ENCODE results near the gene HLA-DRB5. TPM values are rescaled to one million over a fixed set of nuclear protein-coding genes. Genes with fewer than 3 reads are reported as not detected.
"Not testable (repeated sequence)": the region's sequence is repeated elsewhere in the genome, so short reads cannot be mapped to it uniquely, and the experiment has no call there.

HLA-DRB5 gene
- total RNA-seq (2014; rRNA removed; shearing (Covaris generic)): 0.21 TPM in 1 of 2 replicates, not detected in the other

DNA sequence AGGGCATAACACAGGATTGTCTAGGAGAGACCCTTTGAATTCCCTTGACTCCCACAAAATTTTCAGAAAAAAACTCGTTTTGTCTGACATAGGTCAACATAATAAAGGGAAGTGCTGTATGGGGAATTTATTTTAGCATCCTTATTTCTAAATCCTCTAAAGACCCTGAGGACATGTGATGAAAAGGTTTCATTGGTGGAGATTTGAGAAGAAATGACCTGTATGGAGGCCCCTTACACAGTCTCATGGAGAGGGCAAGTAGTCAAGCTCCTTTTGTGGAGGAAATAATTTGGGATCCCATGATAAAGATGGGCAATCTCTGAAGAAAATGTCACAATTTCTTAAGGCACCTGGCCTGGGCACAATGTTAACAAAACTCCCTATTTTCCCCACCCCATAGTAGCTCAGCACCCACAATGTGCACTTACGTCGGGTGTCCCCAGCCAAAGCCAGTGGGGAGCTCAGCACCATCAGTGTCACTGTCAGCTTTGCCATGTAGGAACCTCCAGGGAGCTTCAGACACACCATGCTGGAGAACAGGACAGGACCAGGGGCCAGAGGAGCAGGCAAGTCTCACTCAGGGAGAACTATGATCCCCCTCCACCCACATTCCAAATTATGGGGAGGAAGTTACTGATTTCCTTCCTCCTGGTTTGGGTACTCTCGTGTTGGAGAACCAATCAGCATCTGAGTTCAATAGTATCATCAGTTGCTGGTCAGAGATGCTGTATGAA is at the start of gene HLA-DRB5:
TSS of gene HLA-DRB5 (minus strand) at position 591 of the 734 bp plus-strand sequence. CDS start at position 528, 63 bp downstream.
- no peak within 1 kb of the TSS for H3K4me3 ChIP-seq (ENCODE audit: insufficient read depth, low read depth, low read length)
- no peaks in the 10 kb centered on the region for H3K36me3 ChIP-seq (replicated peaks; ENCODE audit: control insufficient read depth, insufficient read depth, low read length)
- H3K27me3 ChIP-seq (ENCODE audit: control insufficient read depth, insufficient read depth, low read length): no peaks in the 10 kb centered on the region
- DNase-seq: no peak

DNA sequence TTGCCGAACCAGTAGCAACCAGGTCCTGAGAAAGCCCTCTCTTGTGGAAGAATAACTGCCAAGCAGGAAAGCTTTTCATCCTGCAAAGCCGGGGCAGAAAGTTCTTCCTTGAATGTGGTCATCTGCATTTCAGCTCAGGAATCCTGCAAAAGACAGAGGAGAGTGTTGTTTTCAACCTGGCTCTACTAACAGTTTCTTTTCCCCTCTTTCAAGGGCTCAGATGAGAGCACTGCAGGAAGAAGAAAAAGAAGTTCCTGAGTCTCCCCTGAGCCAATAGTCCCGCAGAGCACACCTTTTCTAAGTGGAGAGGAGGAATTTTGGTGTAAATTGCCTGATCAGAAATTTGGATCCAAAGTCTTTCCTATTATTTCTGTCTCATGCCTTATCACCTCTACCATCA is 48.9 kb upstream of the HLA-DRB5 start:
- Histone ChIP-seq H3K36me3 (replicated peaks; ENCODE audit: control insufficient read depth, insufficient read depth, low read length) (no peaks in the 10 kb centered on the region), H3K4me3 (ENCODE audit: insufficient read depth, low read depth, low read length) (no peak overlapping the region), H3K27me3 (ENCODE audit: control insufficient read depth, insufficient read depth, low read length) (no peaks in the 10 kb centered on the region)
- DNase-seq: no peak

DNA sequence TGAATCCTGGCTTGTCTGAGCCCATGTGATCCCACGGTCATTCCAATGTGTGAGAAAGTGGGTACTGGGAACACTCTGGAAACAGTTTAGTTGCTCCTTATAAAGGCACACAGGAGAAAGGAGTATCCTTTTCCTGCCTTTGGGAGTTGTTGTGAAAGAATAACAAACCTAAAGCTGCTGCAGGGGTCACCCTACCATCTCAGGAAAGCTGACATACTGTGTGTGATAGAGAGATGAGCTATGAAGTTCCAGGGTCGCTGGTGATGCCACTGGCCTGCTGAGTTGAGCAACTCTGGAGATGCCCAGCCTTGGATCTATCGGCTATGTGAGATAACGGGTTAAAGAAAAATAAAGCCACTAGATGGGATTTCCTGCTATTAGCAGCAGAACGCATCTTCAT is 47.4 kb upstream of the HLA-DRB5 start:
- H3K27me3 ChIP-seq (ENCODE audit: control insufficient read depth, insufficient read depth, low read length); H3K4me3 ChIP-seq (ENCODE audit: insufficient read depth, low read depth, low read length); DNase-seq; H3K36me3 ChIP-seq (replicated peaks; ENCODE audit: control insufficient read depth, insufficient read depth, low read length): not testable (repeated sequence)

DNA sequence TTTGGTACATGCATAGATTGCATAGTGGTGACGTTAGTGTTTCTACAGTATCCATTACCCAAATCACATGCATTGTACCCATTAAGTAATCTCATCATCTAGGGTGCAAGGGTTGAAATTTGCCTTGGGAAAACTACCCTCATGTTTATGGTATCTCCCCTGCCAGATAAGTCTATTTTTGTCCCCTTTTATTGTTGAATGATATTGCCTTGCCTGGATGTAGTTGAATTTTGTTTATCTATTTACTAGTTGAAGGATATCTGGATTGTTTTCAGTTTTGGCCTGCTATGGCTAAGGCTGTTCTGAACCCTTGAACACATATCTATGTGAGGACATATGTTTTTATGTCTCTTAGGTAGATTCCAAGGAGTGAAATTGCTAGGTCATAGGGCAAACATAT is 46.2 kb upstream of the HLA-DRB5 start:
- Histone ChIP-seq H3K27me3 (ENCODE audit: control insufficient read depth, insufficient read depth, low read length) (no peaks in the 10 kb centered on the region), H3K36me3 (replicated peaks; ENCODE audit: control insufficient read depth, insufficient read depth, low read length) (no peaks in the 10 kb centered on the region), H3K4me3 (ENCODE audit: insufficient read depth, low read depth, low read length) (no peak overlapping the region)
- no peak for DNase-seq

DNA sequence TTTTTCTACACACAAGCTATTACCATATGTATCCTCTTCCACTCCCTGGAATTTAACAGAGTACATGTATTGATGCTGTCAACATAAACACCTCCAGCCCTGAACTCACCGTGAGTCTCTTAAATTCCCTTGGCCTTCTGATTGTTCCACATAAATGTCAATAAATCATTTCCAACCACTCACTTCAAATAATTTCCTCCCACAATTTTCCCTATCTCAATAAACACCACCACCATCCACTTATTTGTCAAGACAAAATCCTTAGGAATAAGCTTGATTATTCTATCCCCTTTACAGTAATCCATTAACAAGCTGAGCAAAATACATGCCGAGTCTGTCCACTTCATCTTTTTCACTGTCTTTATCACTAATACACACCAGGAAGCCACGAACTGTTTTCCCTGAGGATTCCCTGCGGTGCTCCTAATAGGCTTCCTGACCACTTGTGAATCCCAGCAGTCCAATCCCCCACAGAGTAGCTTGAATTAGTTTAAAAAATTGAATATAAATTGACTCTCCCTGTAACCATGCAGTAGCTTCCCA is 40.3 kb upstream of the HLA-DRB5 start:
- Histone ChIP-seq H3K27me3 (ENCODE audit: control insufficient read depth, insufficient read depth, low read length) (no peaks in the 10 kb centered on the region), H3K4me3 (ENCODE audit: insufficient read depth, low read depth, low read length) (no peak overlapping the region), H3K36me3 (replicated peaks; ENCODE audit: control insufficient read depth, insufficient read depth, low read length) (no peaks in the 10 kb centered on the region)
- DNase-seq: no peak

DNA sequence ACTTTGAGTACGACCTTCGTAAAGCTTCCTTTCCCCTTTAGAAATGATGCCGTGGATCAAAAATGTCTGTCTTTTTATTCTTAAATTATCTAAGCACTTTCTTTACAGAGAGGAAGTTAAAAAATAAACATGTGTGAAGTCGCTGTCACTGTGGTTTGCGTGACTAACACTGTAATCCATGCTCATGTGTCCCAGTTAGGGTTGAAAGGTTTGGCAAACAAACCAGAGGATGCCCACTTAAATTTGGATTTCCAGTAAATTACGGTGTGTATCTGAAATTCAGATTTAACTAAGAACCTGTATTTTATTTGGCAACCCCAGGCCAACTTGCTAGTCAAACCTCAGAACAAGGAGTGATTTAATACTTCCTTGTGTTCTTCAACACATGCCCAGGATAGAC is 38.5 kb upstream of the HLA-DRB5 start:
- DNase-seq: no peak
- H3K36me3 ChIP-seq (replicated peaks; ENCODE audit: control insufficient read depth, insufficient read depth, low read length): no peaks in the 10 kb centered on the region
- no peaks in the 10 kb centered on the region for H3K27me3 ChIP-seq (ENCODE audit: control insufficient read depth, insufficient read depth, low read length)
- no peak overlapping the region for H3K4me3 ChIP-seq (ENCODE audit: insufficient read depth, low read depth, low read length)

DNA sequence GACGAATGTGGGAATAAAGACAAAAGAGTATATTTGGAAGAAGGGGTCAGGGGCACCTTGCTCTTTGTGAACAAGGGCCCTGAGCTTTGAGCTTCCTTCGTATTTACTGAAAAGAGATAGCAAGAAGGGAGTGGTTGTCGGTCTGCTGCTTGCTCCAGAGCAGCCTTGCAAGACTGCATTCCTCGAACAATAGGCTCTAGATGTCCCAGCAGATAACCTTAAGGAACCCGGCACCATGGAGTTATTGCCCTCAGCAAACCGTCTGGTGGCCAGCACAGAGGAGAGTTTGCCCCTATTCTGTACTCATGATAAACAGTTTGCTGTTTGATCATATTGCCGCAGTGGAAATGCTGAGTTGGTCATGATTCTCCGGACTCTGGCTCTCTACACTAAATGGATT is 36.9 kb upstream of the HLA-DRB5 start:
- H3K4me3 ChIP-seq (ENCODE audit: insufficient read depth, low read depth, low read length): no peak overlapping the region
- no peaks in the 10 kb centered on the region for H3K27me3 ChIP-seq (ENCODE audit: control insufficient read depth, insufficient read depth, low read length)
- H3K36me3 ChIP-seq (replicated peaks; ENCODE audit: control insufficient read depth, insufficient read depth, low read length): no peaks in the 10 kb centered on the region
- DNase-seq: no peak

DNA sequence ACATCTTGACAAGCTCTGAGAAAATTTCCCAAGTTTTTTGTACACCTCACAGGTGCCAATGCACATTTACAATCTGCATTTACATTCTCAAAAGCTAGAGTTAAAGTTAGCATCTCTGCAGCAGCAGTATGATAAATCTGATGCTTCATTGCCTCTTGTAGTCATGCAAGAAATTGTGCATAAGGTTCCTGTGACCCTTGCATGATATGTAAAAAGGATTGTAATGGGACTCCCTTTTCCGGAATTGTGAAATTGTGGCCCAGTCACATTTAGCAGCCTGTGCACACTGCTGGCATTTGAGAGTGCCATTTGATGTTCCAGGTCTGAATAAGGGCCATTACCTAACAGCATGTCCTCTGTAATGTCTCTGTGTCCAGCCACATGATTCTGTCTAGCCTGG is 35.4 kb upstream of the HLA-DRB5 start:
- H3K4me3 ChIP-seq (ENCODE audit: insufficient read depth, low read depth, low read length): no peak overlapping the region
- no peaks in the 10 kb centered on the region for H3K36me3 ChIP-seq (replicated peaks; ENCODE audit: control insufficient read depth, insufficient read depth, low read length)
- no peaks in the 10 kb centered on the region for H3K27me3 ChIP-seq (ENCODE audit: control insufficient read depth, insufficient read depth, low read length)
- DNase-seq: no peak

DNA sequence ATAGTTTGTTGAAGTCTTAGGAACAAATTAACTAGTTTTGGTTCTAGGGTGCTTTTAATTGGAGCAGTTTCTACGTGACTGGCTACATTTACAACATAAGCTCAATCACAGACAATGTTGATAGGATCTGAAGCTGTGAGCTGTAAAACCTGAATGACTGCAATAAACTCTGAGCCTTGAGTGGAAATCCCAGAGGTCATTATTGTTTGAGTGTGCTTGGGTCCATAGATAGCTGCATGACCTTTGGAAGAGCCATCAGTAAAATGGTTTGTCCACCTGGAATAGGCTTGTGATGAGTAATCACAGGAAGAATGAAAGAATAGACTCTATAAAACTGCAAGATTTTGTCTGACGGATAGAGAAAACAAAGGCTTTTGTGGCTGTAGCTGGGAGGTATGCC is 32.9 kb upstream of the HLA-DRB5 start:
- no peaks in the 10 kb centered on the region for H3K36me3 ChIP-seq (replicated peaks; ENCODE audit: control insufficient read depth, insufficient read depth, low read length)
- no peak for DNase-seq
- peaks cover 3% of the 10 kb centered on the region; the same call in 1 of the 2 replicates for H3K27me3 ChIP-seq (ENCODE audit: control insufficient read depth, insufficient read depth, low read length)
- H3K4me3 ChIP-seq (ENCODE audit: insufficient read depth, low read depth, low read length): no peak overlapping the region

DNA sequence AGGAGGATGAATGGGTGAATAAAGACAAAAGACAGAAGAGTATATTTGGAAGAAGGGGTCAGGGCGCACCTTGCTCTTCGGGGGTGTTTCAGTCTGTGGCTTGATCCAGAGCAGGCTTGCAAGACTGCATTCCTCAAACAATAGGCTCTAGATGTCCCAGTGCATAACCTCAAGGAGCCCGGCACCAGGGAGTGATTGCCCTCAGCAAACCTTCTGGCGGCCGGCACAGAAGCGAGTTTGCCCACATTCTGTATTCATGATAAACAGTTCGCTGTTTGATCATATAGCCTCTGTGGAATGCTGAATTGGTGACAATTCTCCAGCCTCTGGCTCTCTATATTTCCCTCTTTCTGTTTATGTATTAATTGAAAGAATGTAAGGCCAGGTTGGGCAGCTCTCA is 29.7 kb upstream of the HLA-DRB5 start:
- no peak for DNase-seq
- Histone ChIP-seq H3K27me3 (ENCODE audit: control insufficient read depth, insufficient read depth, low read length) (peaks cover 3% of the 10 kb centered on the region; the same call in 1 of the 2 replicates), H3K36me3 (replicated peaks; ENCODE audit: control insufficient read depth, insufficient read depth, low read length) (no peaks in the 10 kb centered on the region), H3K4me3 (ENCODE audit: insufficient read depth, low read depth, low read length) (no peak overlapping the region)

DNA sequence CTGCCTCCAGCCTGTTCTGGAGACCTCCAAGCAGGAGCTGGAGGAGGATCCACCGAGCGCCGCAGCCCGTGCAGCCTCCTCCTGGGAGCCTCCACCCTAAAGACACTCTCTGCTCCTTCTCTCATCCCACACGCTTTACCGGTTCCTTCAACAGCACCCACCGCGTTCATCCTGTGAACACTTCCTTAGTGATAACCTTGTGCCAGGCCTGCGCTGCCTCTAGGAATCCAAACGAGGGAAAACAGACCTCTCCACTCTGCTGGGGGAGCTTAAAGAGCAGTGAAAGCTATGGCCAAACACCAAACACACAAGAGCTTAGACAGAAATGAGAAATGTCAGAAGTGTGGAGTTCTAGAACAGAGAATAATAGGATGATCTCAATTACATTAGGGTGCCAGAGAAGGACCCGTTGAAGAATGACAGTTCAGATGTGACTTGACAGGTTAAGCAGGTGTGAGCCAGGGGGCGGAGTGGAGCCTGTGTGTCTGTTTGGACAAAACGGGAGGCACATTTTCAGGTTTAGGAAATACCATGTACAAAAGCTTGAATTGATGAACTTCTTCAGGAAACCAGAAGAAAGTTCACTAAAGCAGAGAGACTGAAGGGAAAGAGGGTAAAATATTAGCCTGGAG is 28.5 kb upstream of the HLA-DRB5 start:
- peak; percentile 24 for DNase-seq
- Histone ChIP-seq H3K4me3 (ENCODE audit: insufficient read depth, low read depth, low read length) (no peak overlapping the region), H3K36me3 (replicated peaks; ENCODE audit: control insufficient read depth, insufficient read depth, low read length) (no peaks in the 10 kb centered on the region), H3K27me3 (ENCODE audit: control insufficient read depth, insufficient read depth, low read length) (peaks cover 3% of the 10 kb centered on the region; the same call in 1 of the 2 replicates)

DNA sequence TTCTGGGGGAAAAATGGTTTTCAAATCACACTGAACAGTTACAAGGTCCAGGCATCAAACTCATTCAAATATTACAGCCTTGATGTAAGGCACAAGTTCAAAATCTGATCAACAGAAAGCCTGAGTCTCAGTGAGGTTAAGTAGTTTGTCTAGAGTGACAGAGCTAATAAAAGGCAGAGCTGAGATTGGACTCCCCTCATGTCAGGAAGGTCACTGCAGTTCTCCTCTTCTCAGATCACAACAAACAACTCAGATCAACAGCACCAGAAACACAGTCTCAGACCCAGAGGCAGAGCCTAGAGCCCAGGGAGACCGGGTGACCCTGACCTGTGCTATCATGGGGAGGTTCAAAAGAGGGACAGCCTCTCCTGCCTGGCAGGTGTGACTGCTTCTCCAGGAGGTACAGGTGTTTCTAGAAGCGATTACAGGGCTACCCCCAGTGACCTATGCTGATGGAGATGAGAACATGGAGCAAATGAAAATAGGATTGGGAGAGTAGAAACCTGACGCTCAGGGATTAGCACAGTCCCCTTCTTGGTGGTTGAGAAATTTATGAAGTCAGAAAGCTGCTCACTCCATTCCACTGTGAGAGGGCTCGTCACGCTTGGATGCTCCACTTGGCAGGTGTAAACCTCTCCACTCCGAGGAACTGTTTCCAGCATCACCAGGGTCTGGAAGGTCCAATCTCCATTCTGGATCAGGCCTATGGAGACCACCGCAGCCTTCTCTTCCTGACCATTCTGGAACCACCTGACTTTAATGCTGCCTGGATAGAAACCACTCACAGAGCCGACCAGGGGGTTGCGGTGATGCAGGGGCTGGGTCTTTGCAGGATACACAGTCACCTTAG is 24.3 kb upstream of the HLA-DRB5 start:
- DNase-seq: no peak
- Histone ChIP-seq H3K4me3 (ENCODE audit: insufficient read depth, low read depth, low read length) (no peak overlapping the region), H3K36me3 (replicated peaks; ENCODE audit: control insufficient read depth, insufficient read depth, low read length) (no peaks in the 10 kb centered on the region)

DNA sequence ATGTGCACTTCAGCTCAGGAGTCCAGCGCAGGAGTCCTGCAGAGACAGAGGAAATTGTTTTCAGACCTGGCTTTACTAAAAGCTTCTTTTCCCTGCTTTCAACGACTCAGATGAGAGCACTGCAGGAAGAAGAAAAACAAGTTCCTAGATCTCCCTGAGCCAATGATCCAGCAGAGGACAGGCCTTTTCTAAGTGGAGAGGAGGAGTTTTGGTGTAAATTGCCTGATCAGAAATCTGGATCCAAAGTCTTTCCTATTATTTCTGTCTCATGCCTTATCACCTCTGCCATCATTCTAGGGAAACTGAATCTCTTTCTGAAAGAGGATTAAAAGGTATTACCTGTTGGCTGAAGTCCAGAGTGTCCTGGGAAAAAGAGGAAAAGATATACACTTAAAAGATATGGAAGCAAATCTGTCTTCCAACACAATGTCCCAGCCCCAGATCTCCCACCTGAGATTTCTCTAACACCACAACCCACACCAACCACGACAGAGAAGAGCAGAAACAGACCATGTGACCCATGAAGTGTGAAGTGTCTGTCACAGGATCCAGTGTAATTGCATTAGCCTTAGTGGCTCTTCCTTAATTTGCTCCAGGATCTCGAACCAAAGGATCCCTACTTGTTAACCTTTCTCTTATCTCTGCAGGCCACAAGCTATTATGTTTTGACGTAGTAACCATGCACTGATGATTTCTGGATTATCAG is 23.1 kb upstream of the HLA-DRB5 start:
- no peaks in the 10 kb centered on the region for H3K36me3 ChIP-seq (replicated peaks; ENCODE audit: control insufficient read depth, insufficient read depth, low read length)
- no peaks in the 10 kb centered on the region for H3K27me3 ChIP-seq (ENCODE audit: control insufficient read depth, insufficient read depth, low read length)
- no peak overlapping the region for H3K4me3 ChIP-seq (ENCODE audit: insufficient read depth, low read depth, low read length)
- no peak for DNase-seq

More for the DNA sequence above, 24.3 kb upstream of the HLA-DRB5 start:
- H3K27me3 ChIP-seq (ENCODE audit: control insufficient read depth, insufficient read depth, low read length): peaks cover 3% of the 10 kb centered on the region; the same call in 1 of the 2 replicates

DNA sequence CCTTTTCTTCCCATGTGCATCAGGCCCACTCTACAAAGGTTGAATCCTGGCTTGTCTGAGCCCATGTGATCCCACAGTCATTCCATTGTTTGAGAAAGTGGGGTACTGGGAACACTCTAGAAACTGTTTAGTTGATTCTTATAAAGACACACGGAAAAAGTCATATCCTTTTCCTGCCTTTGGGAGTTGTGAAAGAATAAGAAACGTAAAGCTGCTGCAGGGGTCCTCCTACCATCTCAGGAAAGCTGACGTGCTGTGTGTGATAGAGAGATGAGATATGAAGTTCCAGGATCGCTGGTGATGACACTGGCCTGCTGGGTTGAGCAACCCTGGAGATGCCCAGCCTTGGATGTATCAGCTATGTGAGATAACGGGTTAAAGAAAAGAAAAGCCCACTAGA is 21.3 kb upstream of the HLA-DRB5 start:
- no peaks in the 10 kb centered on the region for H3K36me3 ChIP-seq (replicated peaks; ENCODE audit: control insufficient read depth, insufficient read depth, low read length)
- no peak for DNase-seq
- no peaks in the 10 kb centered on the region for H3K27me3 ChIP-seq (ENCODE audit: control insufficient read depth, insufficient read depth, low read length)
- no peak overlapping the region for H3K4me3 ChIP-seq (ENCODE audit: insufficient read depth, low read depth, low read length)

Measured in H7 (cell line).